Neural cell (in vitro differentiated cells): ENCODE data around the gene P2RY10. TPM values are rescaled to one million over a fixed set of nuclear protein-coding genes. Genes with fewer than 3 reads are reported as not detected.

Experiments used
- H2AFZ ChIP-seq: fragments of 200-600, 300-800 bp; sonication (generic), shearing (Covaris generic); 2 replicates; pipeline ENCODE4 v1.6.0; 2014; ENCODE audit warnings: low read depth, mild to moderate bottlenecking, antibody characterized with exemption, low read length, moderate library complexity
- H3F3A ChIP-seq: fragments of 200-600 bp; shearing (Covaris generic); 2 replicates; pipeline ENCODE4 v1.6.1; 2016; ENCODE audit warnings: mild to moderate bottlenecking, moderate library complexity, mixed read lengths, antibody characterized with exemption, low read length; ENCODE audit not compliant: insufficient read depth, poor library complexity, severe bottlenecking
- H3K27ac ChIP-seq: fragments of 200-600, 300-800 bp; sonication (generic), shearing (Covaris generic); 2 replicates; pipeline ENCODE4 v1.5.1; 2014; ENCODE audit warnings: mild to moderate bottlenecking, low read length, moderate library complexity
- H3K27me3 ChIP-seq: fragments of 300-800, 200-600 bp; sonication (generic), shearing (Covaris generic); 2 replicates; pipeline ENCODE4 v1.6.0; 2014; ENCODE audit warnings: mild to moderate bottlenecking, low read depth, low read length, moderate library complexity; ENCODE audit not compliant: insufficient read depth
- H3K36me3 ChIP-seq: fragments of 300-800, 200-600 bp; sonication (generic), shearing (Covaris generic); 2 replicates; pipeline ENCODE4 v1.5.1; 2014; ENCODE audit warnings: mild to moderate bottlenecking, antibody characterized with exemption, low read length, moderate library complexity; ENCODE audit not compliant: insufficient read depth
- H3K4me2 ChIP-seq: fragments of 300-800, 200-600 bp; sonication (generic), shearing (Covaris generic); 2 replicates; pipeline ENCODE4 v1.6.0; 2014; ENCODE audit warnings: mild to moderate bottlenecking, low read length
- H3K4me3 ChIP-seq: fragments of 300-800, 200-600 bp; sonication (generic), shearing (Covaris generic); 2 replicates; pipeline ENCODE4 v1.5.1; 2014; ENCODE audit warnings: mild to moderate bottlenecking, low read length, moderate library complexity
- H3K79me2 ChIP-seq: fragments of 200-600 bp; shearing (Covaris generic); replicated peaks from 2 replicates; pipeline ENCODE4 v1.6.0; 2014; ENCODE audit warnings: mild to moderate bottlenecking, low read length, moderate library complexity; ENCODE audit not compliant: insufficient read depth
- H3K9ac ChIP-seq: fragments of 300-800, 200-600 bp; sonication (generic), shearing (Covaris generic); 2 replicates; pipeline ENCODE4 v1.6.1; 2016; ENCODE audit warnings: mild to moderate bottlenecking, low read length, mixed read lengths
- H3K9me2 ChIP-seq: fragments of 200-600 bp; shearing (Covaris generic); 2 replicates; pipeline ENCODE4 v1.6.1; 2016; ENCODE audit warnings: mild to moderate bottlenecking, low read length, mixed read lengths; ENCODE audit not compliant: insufficient read depth
- H3K9me3 ChIP-seq: fragments of 200-600, 300-800 bp; sonication (generic), shearing (Covaris generic); 2 replicates; pipeline ENCODE4 v1.6.1; 2016; ENCODE audit warnings: mild to moderate bottlenecking, mixed run types, low read length, moderate library complexity, mixed read lengths
- H4K20me1 ChIP-seq: fragments of 200-600 bp; shearing (Covaris generic); 2 replicates; pipeline ENCODE4 v1.6.1; 2016; ENCODE audit warnings: mild to moderate bottlenecking, mixed run types; ENCODE audit not compliant: insufficient read depth
- EP300 ChIP-seq: fragments of 450-650 bp; conservative IDR thresholded peaks from 2 replicates; pipeline ENCODE4 v1.6.1; 2014; ENCODE audit warnings: antibody characterized with exemption, mild to moderate bottlenecking, moderate library complexity; ENCODE audit not compliant: poor library complexity, severe bottlenecking
- EZH2 ChIP-seq: fragments of 200-600, 300-800 bp; shearing (Covaris generic), sonication (generic); IDR thresholded peaks from 2 replicates; pipeline ENCODE4 v1.6.1; 2014; ENCODE audit warnings: antibody characterized with exemption, low read length, borderline replicate concordance, mild to moderate bottlenecking; ENCODE audit not compliant: insufficient read depth, poor library complexity, severe bottlenecking
- MXI1 ChIP-seq: fragments of 450-650 bp; conservative IDR thresholded peaks from 2 replicates; pipeline ENCODE4 v1.6.1; 2014; ENCODE audit warnings: antibody characterized with exemption, mild to moderate bottlenecking; ENCODE audit not compliant: poor library complexity, severe bottlenecking
- POLR2AphosphoS5 ChIP-seq: IDR thresholded peaks from 2 replicates; pipeline ENCODE4 v1.6.1; 2012
- SMC3 ChIP-seq: fragments of 450-650 bp; conservative IDR thresholded peaks from 2 replicates; pipeline ENCODE4 v1.6.1; 2014; ENCODE audit warnings: antibody characterized with exemption, mild to moderate bottlenecking, moderate library complexity; ENCODE audit not compliant: poor library complexity
- TAF1 ChIP-seq: IDR thresholded peaks from 2 replicates; pipeline ENCODE4 v1.6.1; 2012; ENCODE audit warnings: low read depth
- polyA plus RNA-seq: library from polyadenylated mRNA; depleted of rRNA; stranded (reverse); fragments of >200 nt; gene quantifications from 2 replicates; pipeline ENCODE4 v1.2.3, GENCODE V29; 2014
- TF ChIP-seq, protein P1 (sequence below): IDR thresholded peaks from 2 replicates; pipeline ENCODE4 v1.6.1; 2012; ENCODE audit warnings: borderline replicate concordance
- TF ChIP-seq, protein P2 (sequence below): fragments of 450-650 bp; IDR thresholded peaks from 2 replicates; pipeline ENCODE4 v1.5.1; 2014; ENCODE audit warnings: antibody characterized with exemption, mild to moderate bottlenecking, moderate library complexity; ENCODE audit not compliant: poor library complexity, severe bottlenecking

P2RY10 gene
- polyA plus RNA-seq, 1 donor from 2014 or later, result not detected

DNA sequence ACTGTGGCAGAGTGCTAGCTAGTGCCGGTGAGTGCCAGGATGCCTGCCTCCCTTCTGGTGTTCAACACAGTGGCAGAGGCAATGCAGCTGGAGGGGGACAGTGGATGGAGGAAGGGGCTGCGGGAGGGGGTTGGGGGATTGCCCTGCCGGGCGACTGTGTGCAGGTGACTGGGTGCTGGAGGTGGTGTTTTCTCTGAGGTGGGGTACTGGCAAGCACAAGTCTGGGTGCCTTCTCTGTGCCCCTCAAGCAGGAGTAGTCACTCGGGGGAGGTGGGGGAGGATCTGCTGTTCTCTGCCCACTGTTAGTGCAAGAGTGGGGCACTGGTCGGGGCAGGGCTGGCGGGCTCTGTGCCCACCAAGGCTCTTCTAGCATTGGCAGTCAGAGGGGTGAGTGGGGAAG is 10.3 kb upstream of the P2RY10 start:
- Histone ChIP-seq H3K27ac (no peak overlapping the region), H3K9me2 (no peaks in the 10 kb centered on the region), H3K9me3 (no peaks in the 10 kb centered on the region), H4K20me1 (no peaks in the 10 kb centered on the region), H3K9ac (no peak overlapping the region), H3K79me2 (no peaks in the 10 kb centered on the region), H3K36me3 (no peaks in the 10 kb centered on the region), H3K4me2 (no peak overlapping the region), H2AFZ (no peak overlapping the region), H3F3A (no peaks in the 10 kb centered on the region), H3K27me3 (no peaks in the 10 kb centered on the region), H3K4me3 (no peak overlapping the region)
- no peak for TF ChIP-seq EZH2
- TF ChIP-seq TAF1, result no peak
- no peak for TF ChIP-seq EP300
- TF ChIP-seq, protein P1, sequence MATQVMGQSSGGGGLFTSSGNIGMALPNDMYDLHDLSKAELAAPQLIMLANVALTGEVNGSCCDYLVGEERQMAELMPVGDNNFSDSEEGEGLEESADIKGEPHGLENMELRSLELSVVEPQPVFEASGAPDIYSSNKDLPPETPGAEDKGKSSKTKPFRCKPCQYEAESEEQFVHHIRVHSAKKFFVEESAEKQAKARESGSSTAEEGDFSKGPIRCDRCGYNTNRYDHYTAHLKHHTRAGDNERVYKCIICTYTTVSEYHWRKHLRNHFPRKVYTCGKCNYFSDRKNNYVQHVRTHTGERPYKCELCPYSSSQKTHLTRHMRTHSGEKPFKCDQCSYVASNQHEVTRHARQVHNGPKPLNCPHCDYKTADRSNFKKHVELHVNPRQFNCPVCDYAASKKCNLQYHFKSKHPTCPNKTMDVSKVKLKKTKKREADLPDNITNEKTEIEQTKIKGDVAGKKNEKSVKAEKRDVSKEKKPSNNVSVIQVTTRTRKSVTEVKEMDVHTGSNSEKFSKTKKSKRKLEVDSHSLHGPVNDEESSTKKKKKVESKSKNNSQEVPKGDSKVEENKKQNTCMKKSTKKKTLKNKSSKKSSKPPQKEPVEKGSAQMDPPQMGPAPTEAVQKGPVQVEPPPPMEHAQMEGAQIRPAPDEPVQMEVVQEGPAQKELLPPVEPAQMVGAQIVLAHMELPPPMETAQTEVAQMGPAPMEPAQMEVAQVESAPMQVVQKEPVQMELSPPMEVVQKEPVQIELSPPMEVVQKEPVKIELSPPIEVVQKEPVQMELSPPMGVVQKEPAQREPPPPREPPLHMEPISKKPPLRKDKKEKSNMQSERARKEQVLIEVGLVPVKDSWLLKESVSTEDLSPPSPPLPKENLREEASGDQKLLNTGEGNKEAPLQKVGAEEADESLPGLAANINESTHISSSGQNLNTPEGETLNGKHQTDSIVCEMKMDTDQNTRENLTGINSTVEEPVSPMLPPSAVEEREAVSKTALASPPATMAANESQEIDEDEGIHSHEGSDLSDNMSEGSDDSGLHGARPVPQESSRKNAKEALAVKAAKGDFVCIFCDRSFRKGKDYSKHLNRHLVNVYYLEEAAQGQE, result no peak
- TF ChIP-seq MXI1, result no peak
- TF ChIP-seq, protein P2, sequence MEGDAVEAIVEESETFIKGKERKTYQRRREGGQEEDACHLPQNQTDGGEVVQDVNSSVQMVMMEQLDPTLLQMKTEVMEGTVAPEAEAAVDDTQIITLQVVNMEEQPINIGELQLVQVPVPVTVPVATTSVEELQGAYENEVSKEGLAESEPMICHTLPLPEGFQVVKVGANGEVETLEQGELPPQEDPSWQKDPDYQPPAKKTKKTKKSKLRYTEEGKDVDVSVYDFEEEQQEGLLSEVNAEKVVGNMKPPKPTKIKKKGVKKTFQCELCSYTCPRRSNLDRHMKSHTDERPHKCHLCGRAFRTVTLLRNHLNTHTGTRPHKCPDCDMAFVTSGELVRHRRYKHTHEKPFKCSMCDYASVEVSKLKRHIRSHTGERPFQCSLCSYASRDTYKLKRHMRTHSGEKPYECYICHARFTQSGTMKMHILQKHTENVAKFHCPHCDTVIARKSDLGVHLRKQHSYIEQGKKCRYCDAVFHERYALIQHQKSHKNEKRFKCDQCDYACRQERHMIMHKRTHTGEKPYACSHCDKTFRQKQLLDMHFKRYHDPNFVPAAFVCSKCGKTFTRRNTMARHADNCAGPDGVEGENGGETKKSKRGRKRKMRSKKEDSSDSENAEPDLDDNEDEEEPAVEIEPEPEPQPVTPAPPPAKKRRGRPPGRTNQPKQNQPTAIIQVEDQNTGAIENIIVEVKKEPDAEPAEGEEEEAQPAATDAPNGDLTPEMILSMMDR, result no peak
- TF ChIP-seq POLR2AphosphoS5, result no peak
- TF ChIP-seq SMC3, result no peak

DNA sequence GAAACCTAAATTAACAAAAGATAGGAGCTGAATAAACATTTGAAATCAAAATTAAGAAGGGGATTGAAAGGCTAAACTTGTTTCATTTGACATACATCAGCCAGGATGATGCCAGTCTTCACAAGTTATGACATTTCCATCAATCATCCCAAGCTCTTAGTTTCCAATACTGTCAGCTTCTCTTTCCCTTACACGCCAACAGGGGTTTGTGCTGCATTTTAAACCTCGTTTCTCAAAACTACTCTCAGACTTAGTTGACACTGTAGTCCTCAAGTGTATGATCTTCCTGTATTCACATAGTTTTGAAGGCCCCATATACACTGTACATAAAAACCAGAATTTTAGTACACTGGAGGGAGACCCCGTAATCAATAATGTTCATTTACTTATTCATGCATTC is 840 bp upstream of the P2RY10 start:
- Histone ChIP-seq H2AFZ (no peak overlapping the region), H4K20me1 (no peaks in the 10 kb centered on the region), H3K9me2 (no peaks in the 10 kb centered on the region), H3K79me2 (no peaks in the 10 kb centered on the region), H3K27me3 (no peaks in the 10 kb centered on the region), H3K9ac (no peak overlapping the region), H3K4me2 (no peak overlapping the region), H3K9me3 (no peaks in the 10 kb centered on the region), H3K36me3 (no peaks in the 10 kb centered on the region), H3K27ac (no peak overlapping the region), H3K4me3 (no peak overlapping the region), H3F3A (no peaks in the 10 kb centered on the region)
- TF ChIP-seq POLR2AphosphoS5, result no peak
- TF ChIP-seq EP300, result peak; percentile 66
- no peak for TF ChIP-seq EZH2
- TF ChIP-seq SMC3, result no peak
- TF ChIP-seq MXI1, result no peak
